SK-N-SH treated with all-trans-retinoic acid at 6 μM for 48 hours (cell line): Measurements from ENCODE around the gene GRAMD1B.

Experiments
- ATAC-seq: fragments of 200-7000 bp; cut with Tn5 transposase; 3 replicates; pipeline ENCODE4 v1.9.1; 2020; ENCODE audit warnings: mild to moderate bottlenecking, moderate library complexity
- ARNTL ChIP-seq: fragments of 450-650 bp; formaldehyde crosslinking; IDR thresholded peaks from 2 replicates; pipeline ENCODE4 v1.5.0; 2020; ENCODE audit warnings: low read depth, mild to moderate bottlenecking, moderate library complexity, borderline replicate concordance
- BACH2 ChIP-seq: fragments of 250-450 bp; sonication (Bioruptor Pico); IDR thresholded peaks from 2 replicates; pipeline ENCODE4 v1.9.0; 2021; ENCODE audit warnings: mild to moderate bottlenecking, borderline replicate concordance
- CREB5 ChIP-seq: fragments of 250-450 bp; sonication (Bioruptor Pico); IDR thresholded peaks from 2 replicates; pipeline ENCODE4 v1.5.1; 2020; ENCODE audit warnings: low read depth, mild to moderate bottlenecking, moderate library complexity
- CSDC2 ChIP-seq: fragments of 250-450 bp; sonication (Bioruptor Pico); IDR thresholded peaks from 2 replicates; pipeline ENCODE4 v1.5.0; 2020; ENCODE audit warnings: mild to moderate bottlenecking, moderate library complexity
- ISL1 ChIP-seq: fragments of 250-450 bp; sonication (Bioruptor Pico); IDR thresholded peaks from 2 replicates; pipeline ENCODE4 v2.1.2; 2022; ENCODE audit warnings: mild to moderate bottlenecking, moderate library complexity
- RARB ChIP-seq: fragments of 250-450 bp; sonication (Bioruptor Pico); IDR thresholded peaks from 2 replicates; pipeline ENCODE4 v1.8.0; 2021; ENCODE audit warnings: mild to moderate bottlenecking, moderate library complexity
- SNAI2 ChIP-seq: fragments of 250-450 bp; sonication (Bioruptor Pico); IDR thresholded peaks from 2 replicates; pipeline ENCODE4 v1.5.0; 2020; ENCODE audit warnings: mild to moderate bottlenecking, moderate library complexity
- TCF4 ChIP-seq: fragments of 250-450 bp; sonication (Bioruptor Pico); IDR thresholded peaks from 2 replicates; pipeline ENCODE4 v1.8.0; 2021; ENCODE audit warnings: mild to moderate bottlenecking, moderate library complexity, borderline replicate concordance
- TOX ChIP-seq: fragments of 250-450 bp; sonication (Bioruptor Pico); IDR thresholded peaks from 2 replicates; pipeline ENCODE4 v1.8.0; 2021; ENCODE audit warnings: mild to moderate bottlenecking, moderate library complexity, borderline replicate concordance
- TSHZ2 ChIP-seq: fragments of 250-450 bp; sonication (Bioruptor Pico); IDR thresholded peaks from 2 replicates; pipeline ENCODE4 v1.5.0; 2020; ENCODE audit warnings: mild to moderate bottlenecking, moderate library complexity
- ZC3H10 ChIP-seq: fragments of 250-450 bp; sonication (Bioruptor Pico); IDR thresholded peaks from 2 replicates; pipeline ENCODE4 v1.5.1; 2021; ENCODE audit warnings: mild to moderate bottlenecking, moderate library complexity
- ZFP3 ChIP-seq: fragments of 250-450 bp; sonication (Bioruptor Pico); IDR thresholded peaks from 2 replicates; pipeline ENCODE4 v1.5.0; 2020; ENCODE audit warnings: mild to moderate bottlenecking, moderate library complexity
- ZFP30 ChIP-seq: fragments of 450-650 bp; formaldehyde crosslinking; IDR thresholded peaks from 2 replicates; pipeline ENCODE4 v1.5.0; 2022; ENCODE audit warnings: mild to moderate bottlenecking, moderate library complexity
- ZNF565 ChIP-seq: fragments of 450-650 bp; formaldehyde crosslinking; conservative IDR thresholded peaks from 2 replicates; pipeline ENCODE4 v1.5.0; 2020; ENCODE audit warnings: low read depth, mild to moderate bottlenecking, moderate library complexity
- ZNF70 ChIP-seq: fragments of 450-650 bp; formaldehyde crosslinking; IDR thresholded peaks from 2 replicates; pipeline ENCODE4 v1.5.0; 2020; ENCODE audit warnings: mild to moderate bottlenecking, moderate library complexity
- ZNF8 ChIP-seq: fragments of 450-650 bp; formaldehyde crosslinking; IDR thresholded peaks from 2 replicates; pipeline ENCODE4 v1.5.0; 2020; ENCODE audit warnings: mild to moderate bottlenecking, moderate library complexity
- TF ChIP-seq, protein P1 (sequence below): fragments of 250-450 bp; sonication (Bioruptor Pico); IDR thresholded peaks from 2 replicates; pipeline ENCODE4 v1.8.0; 2021; ENCODE audit warnings: low read depth, mild to moderate bottlenecking, moderate library complexity, borderline replicate concordance
- TF ChIP-seq, protein P2 (sequence below): fragments of 250-450 bp; sonication (Bioruptor Pico); IDR thresholded peaks from 2 replicates; pipeline ENCODE4 v1.5.1; 2021; ENCODE audit warnings: mild to moderate bottlenecking, moderate library complexity
- TF ChIP-seq, protein P3 (sequence below): fragments of 250-450 bp; sonication (Bioruptor Pico); IDR thresholded peaks from 2 replicates; pipeline ENCODE4 v1.8.0; 2020; ENCODE audit warnings: mild to moderate bottlenecking, moderate library complexity, borderline replicate concordance

The GRAMD1B gene

GRCh38 chr11:123645286-123645975 is 215.4 kb downstream of the GRAMD1B start (continued):
- TF ChIP-seq TOX (CRISPR knock-in tag): no peak
- TF ChIP-seq CSDC2 (CRISPR knock-in tag): no peak
- TF ChIP-seq ZC3H10 (CRISPR knock-in tag): no peak
- TF ChIP-seq ZFP3 (CRISPR knock-in tag): no peak
- no peak for TF ChIP-seq ARNTL (CRISPR knock-in tag)

- no peak for ATAC-seq
- no peak for TF ChIP-seq BACH2 (CRISPR knock-in tag)
- TF ChIP-seq, protein P1, sequence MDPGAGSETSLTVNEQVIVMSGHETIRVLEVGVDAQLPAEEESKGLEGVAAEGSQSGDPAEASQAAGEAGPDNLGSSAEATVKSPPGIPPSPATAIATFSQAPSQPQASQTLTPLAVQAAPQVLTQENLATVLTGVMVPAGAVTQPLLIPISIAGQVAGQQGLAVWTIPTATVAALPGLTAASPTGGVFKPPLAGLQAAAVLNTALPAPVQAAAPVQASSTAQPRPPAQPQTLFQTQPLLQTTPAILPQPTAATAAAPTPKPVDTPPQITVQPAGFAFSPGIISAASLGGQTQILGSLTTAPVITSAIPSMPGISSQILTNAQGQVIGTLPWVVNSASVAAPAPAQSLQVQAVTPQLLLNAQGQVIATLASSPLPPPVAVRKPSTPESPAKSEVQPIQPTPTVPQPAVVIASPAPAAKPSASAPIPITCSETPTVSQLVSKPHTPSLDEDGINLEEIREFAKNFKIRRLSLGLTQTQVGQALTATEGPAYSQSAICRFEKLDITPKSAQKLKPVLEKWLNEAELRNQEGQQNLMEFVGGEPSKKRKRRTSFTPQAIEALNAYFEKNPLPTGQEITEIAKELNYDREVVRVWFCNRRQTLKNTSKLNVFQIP (CRISPR knock-in tag): no peak
- TF ChIP-seq ZFP30: no peak
These were observed 220.8 kb downstream of the GRAMD1B start for GRCh38 chr11:123650901-123651300.

DNA sequence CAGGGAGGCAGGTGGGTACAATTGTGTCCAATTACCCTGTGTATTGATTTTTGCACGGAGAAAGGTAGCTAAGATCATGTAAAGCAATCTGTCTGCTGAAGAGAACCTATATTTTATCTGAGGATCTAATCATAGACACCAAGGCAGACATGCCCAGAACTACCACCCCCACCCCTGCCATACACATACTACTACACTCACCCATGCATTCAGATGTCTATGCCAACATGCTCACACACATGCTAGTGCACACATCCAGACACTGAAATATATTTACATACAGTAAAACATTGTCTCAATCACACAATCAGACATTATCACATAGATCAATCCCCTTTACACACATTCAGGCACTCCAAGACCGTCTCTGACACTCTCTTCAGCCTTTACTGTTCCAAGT is 222.5 kb downstream of the GRAMD1B start:
- no peak for ATAC-seq
- TF ChIP-seq ZNF8 (CRISPR knock-in tag) (no peak), TOX (CRISPR knock-in tag) (no peak), SNAI2 (CRISPR knock-in tag) (no peak), TSHZ2 (CRISPR knock-in tag) (no peak), BACH2 (CRISPR knock-in tag) (no peak), ISL1 (CRISPR knock-in tag) (no peak)
- TF ChIP-seq, protein P2, sequence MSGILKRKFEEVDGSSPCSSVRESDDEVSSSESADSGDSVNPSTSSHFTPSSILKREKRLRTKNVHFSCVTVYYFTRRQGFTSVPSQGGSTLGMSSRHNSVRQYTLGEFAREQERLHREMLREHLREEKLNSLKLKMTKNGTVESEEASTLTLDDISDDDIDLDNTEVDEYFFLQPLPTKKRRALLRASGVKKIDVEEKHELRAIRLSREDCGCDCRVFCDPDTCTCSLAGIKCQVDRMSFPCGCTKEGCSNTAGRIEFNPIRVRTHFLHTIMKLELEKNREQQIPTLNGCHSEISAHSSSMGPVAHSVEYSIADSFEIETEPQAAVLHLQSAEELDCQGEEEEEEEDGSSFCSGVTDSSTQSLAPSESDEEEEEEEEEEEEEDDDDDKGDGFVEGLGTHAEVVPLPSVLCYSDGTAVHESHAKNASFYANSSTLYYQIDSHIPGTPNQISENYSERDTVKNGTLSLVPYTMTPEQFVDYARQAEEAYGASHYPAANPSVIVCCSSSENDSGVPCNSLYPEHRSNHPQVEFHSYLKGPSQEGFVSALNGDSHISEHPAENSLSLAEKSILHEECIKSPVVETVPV: no peak
- TF ChIP-seq, protein P1 (CRISPR knock-in tag): no peak

- ATAC-seq: no peak
- TF ChIP-seq ZFP30 (no peak), BACH2 (CRISPR knock-in tag) (no peak), TCF4 (CRISPR knock-in tag) (no peak), ZC3H10 (CRISPR knock-in tag) (no peak), CSDC2 (CRISPR knock-in tag) (no peak), TSHZ2 (CRISPR knock-in tag) (no peak), ZNF70 (CRISPR knock-in tag) (no peak), RARB (CRISPR knock-in tag) (no peak), ISL1 (CRISPR knock-in tag) (no peak), CREB5 (no peak), ZNF565 (no peak), ZNF8 (CRISPR knock-in tag) (no peak)
- TF ChIP-seq, protein P1 (CRISPR knock-in tag): no peak
- TF ChIP-seq, protein P3, sequence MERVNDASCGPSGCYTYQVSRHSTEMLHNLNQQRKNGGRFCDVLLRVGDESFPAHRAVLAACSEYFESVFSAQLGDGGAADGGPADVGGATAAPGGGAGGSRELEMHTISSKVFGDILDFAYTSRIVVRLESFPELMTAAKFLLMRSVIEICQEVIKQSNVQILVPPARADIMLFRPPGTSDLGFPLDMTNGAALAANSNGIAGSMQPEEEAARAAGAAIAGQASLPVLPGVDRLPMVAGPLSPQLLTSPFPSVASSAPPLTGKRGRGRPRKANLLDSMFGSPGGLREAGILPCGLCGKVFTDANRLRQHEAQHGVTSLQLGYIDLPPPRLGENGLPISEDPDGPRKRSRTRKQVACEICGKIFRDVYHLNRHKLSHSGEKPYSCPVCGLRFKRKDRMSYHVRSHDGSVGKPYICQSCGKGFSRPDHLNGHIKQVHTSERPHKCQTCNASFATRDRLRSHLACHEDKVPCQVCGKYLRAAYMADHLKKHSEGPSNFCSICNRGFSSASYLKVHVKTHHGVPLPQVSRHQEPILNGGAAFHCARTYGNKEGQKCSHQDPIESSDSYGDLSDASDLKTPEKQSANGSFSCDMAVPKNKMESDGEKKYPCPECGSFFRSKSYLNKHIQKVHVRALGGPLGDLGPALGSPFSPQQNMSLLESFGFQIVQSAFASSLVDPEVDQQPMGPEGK (CRISPR knock-in tag): no peak
These were observed 223.4 kb downstream of the GRAMD1B start for GRCh38 chr11:123653483-123653826.
